Transverse colon (tissue), 4 donors: ENCODE results near the gene HPN. TPM values are rescaled to one million over a fixed set of nuclear protein-coding genes. Genes with fewer than 3 reads are reported as not detected.
A peak's percentile ranks its signal among the peaks of the same experiment; 100 is the strongest.

Source experiments
- DNase-seq: peaks from one replicate; pipeline ENCODE4 v3.0.0-alpha.2; 2019
- H3K27ac ChIP-seq, 4 donors: fragments of 200-600 bp; sonication (generic); 2 replicates each; pipeline ENCODE4 v1.5.1; 2016 to 2018; ENCODE audit warnings: inconsistent platforms in 4 of 4
- H3K27me3 ChIP-seq: fragments of 200-600 bp; sonication (generic); 2 replicates; pipeline ENCODE4 v1.5.1; 2017; ENCODE audit warnings: inconsistent platforms
- H3K36me3 ChIP-seq, 4 donors: fragments of 200-600 bp; sonication (generic); 2 replicates each; pipeline ENCODE4 v1.5.1; 2017 to 2019; ENCODE audit warnings: inconsistent platforms in 4 of 4
- H3K4me1 ChIP-seq, 4 donors: fragments of 200-600 bp; sonication (generic); 2 replicates each; pipeline ENCODE4 v1.5.1; 2017 to 2020; ENCODE audit warnings: inconsistent platforms in 4 of 4
- H3K4me3 ChIP-seq, 4 donors: fragments of 200-600 bp; sonication (generic); 1 replicate in 1 of 4; 2 replicates in 3 of 4; pipeline versions ENCODE4 v1.5.1 to v1.6.1; 2017 to 2019; ENCODE audit warnings: inconsistent platforms in 4 of 4
- H3K9me3 ChIP-seq, 2 donors: fragments of 200-600 bp; sonication (generic); 2 replicates each; pipeline ENCODE4 v1.5.1; 2017 to 2019; ENCODE audit warnings: inconsistent platforms in 2 of 2
- EP300 ChIP-seq: sonication (generic); formaldehyde crosslinking; IDR thresholded peaks from one replicate; pipeline ENCODE4 v1.6.1; 2017; ENCODE audit warnings: antibody characterized with exemption, low read depth
- POLR2A ChIP-seq: fragments of 450-650 bp; IDR thresholded peaks from one replicate; pipeline ENCODE4 v1.6.1; 2016; ENCODE audit warnings: antibody characterized with exemption, mild to moderate bottlenecking, moderate library complexity
- POLR2AphosphoS5 ChIP-seq, 3 donors: sonication (generic); formaldehyde crosslinking; IDR thresholded peaks; one replicate each; pipeline ENCODE4 v1.6.1; 2016; ENCODE audit warnings: antibody characterized with exemption in 3 of 3
- WGBS, 2 donors: methylation state at CpG; one replicate each; pipeline ENCODE4 v1.1.5; 2018; ENCODE audit warnings: low coverage in 1 of 2; 5-methylcytosine and 5-hydroxymethylcytosine counted together
- in situ Hi-C, 4 donors: fragments of 200-750 bp; cut with MboI; loops; one replicate each; pipeline versions ENCODE4 v1.15.0 to v1.15.1; 2017; ENCODE audit warnings: low sequenced_read_pairs in 3 of 4, low pct_ligation_motif_present in 1 of 4, low pct_unique_long_range_greater_than_20kb in 1 of 4
- intact Hi-C: fragments of 100-400 bp; cut with DNase I; formaldehyde crosslinking; loops from one replicate; pipeline ENCODE4 v1.15.1; 2023; ENCODE audit warnings: low total_unique reads
- total RNA-seq, 4 donors: library from RNA; depleted of rRNA; stranded (reverse); fragments of >200 nt; gene quantifications; one replicate each; pipeline ENCODE4 v1.1.0, GENCODE V29; 2016
- TF ChIP-seq, protein P1 (sequence below), 5 experiments: fragments of 200-600 bp in 3 of 5; fragments of 450-650 bp in 2 of 5; sonication (generic) in 3 of 5; IDR thresholded peaks; 1 replicate in 2 of 5; 2 replicates in 3 of 5; pipeline ENCODE4 v1.5.1; 2016 to 2017; ENCODE audit warnings: antibody characterized with exemption in 5 of 5, inconsistent platforms in 3 of 5, mild to moderate bottlenecking in 2 of 5, moderate library complexity in 1 of 5

HPN gene
- total RNA-seq, 4 donors from 2014 or later, result 0.32 to 0.68 TPM; not detected in 2

DNA sequence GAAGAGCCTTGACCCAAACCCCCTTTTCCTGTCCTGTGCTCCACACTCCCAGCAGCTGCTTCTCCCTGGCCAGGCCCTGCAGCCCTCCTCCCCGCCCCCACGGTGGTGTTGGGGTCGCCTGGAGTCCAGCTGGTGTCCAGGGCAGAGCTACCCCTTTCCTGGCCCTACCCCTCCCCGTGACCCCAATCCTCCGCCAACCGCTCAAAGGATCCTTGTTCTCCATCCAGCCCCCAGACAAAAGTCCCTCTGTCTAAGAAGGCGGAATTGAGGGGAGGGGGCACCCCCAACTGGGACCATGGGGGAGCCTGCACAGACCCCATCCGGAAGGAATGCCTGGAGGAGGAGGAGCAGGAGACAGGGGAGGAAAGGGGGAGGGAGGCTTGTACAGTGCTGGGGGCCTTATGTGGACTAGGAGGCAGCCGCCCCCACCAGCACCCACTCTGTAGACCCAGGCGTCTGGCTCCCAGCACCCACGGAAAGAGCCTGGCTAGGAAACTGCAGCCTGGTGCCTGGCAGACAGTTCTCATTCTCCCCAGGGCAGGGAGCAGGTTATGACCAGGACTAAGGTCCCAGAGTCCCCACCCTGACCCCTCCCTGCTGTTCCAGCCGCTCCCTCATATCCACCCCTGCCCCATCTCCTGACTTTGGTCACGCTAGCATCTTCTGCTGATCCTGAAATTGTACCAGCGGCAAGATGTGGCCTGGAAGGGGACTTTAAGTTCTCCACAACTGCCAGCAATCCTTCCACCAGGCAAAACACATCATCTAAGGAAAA, 73.8 kb downstream of the HPN start, which contains the start of gene FXYD3:
TSS of gene FXYD3 (plus strand) at position 647 of the 775 bp plus-strand sequence. CDS start 3,554 bp downstream, outside the sequence.
- Histone ChIP-seq H3K9me3 (no peaks in the 10 kb centered on the region), H3K36me3 (no peaks in the 10 kb centered on the region), H3K27ac (peak within 1 kb of the TSS; percentile 88 to 95 (median 91)), H3K27me3 (no peaks in the 10 kb centered on the region), H3K4me3 (peak within 1 kb of the TSS; percentile 38 to 65 (median 47)), H3K4me1 (peaks cover 0 to 25% (median 18%) of the 10 kb centered on the region in 4 donors)
- peak; percentile 86 for DNase-seq
- 57 to 100% methylated on average over 1 to 14 of the region's 14 CpGs for WGBS, 2 donors
- intact Hi-C loops (no loop called here), in situ Hi-C loops (no loop called here)
- TF ChIP-seq EP300 (peak; percentile 39), POLR2AphosphoS5 (IDR thresholded peaks at IDR 0.05) (peak; percentile 52 to 93 (median 91)), POLR2A (peak; percentile 86)
- TF ChIP-seq, protein P1, sequence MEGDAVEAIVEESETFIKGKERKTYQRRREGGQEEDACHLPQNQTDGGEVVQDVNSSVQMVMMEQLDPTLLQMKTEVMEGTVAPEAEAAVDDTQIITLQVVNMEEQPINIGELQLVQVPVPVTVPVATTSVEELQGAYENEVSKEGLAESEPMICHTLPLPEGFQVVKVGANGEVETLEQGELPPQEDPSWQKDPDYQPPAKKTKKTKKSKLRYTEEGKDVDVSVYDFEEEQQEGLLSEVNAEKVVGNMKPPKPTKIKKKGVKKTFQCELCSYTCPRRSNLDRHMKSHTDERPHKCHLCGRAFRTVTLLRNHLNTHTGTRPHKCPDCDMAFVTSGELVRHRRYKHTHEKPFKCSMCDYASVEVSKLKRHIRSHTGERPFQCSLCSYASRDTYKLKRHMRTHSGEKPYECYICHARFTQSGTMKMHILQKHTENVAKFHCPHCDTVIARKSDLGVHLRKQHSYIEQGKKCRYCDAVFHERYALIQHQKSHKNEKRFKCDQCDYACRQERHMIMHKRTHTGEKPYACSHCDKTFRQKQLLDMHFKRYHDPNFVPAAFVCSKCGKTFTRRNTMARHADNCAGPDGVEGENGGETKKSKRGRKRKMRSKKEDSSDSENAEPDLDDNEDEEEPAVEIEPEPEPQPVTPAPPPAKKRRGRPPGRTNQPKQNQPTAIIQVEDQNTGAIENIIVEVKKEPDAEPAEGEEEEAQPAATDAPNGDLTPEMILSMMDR (IDR thresholded peaks at IDR 0.05), result peak in 1 of 5 experiments; percentile 8

Other genes with a start within 250 kb of the HPN start
- gene ZNF30, start 114.8 kb upstream of the HPN start, total RNA-seq, result 1 to 10 TPM in 2 of 4 donors, not detected in 2; 1.4 to 2.2 TPM
- gene ZNF792, start 77.5 kb upstream of the HPN start, total RNA-seq, result 1 to 10 TPM; 3.4 to 8.4 (median 6.5) TPM
- gene GRAMD1A, start 41.4 kb upstream of the HPN start, total RNA-seq, result 10 to 100 TPM; 14.2 to 32.1 (median 21.6) TPM
- gene SCN1B, start 11.3 kb upstream of the HPN start, total RNA-seq, result 10 to 100 TPM in 1 of 4 donors, 1 to 10 TPM in 2, under 1 TPM in 1; 0.60 to 14.2 (median 3.2) TPM
- gene FXYD3, start 74.1 kb downstream of the HPN start, total RNA-seq, result 1,000 to 10,000 TPM; 1,678 to 4,641 (median 3,622) TPM
- gene LGI4, start 93.3 kb downstream of the HPN start, total RNA-seq, result 10 to 100 TPM in 3 of 4 donors, 1 to 10 TPM in 1; 9.8 to 71.8 (median 25.9) TPM
- gene FXYD1, start 97.1 kb downstream of the HPN start, total RNA-seq, result 10 to 100 TPM in 2 of 4 donors, not detected in 2; 10.6 to 29.2 TPM
- gene FXYD7, start 101.5 kb downstream of the HPN start, total RNA-seq, result not detected
- 10 to 100 TPM in 2 of 4 donors, 1 to 10 TPM in 2; 2.0 to 57.2 (median 15.1) TPM for gene FXYD5, start 113.0 kb downstream of the HPN start, total RNA-seq
- gene FAM187B, start 187.0 kb downstream of the HPN start, total RNA-seq, result not detected
- 100 to 1,000 TPM; 124 to 484 (median 330) TPM for gene LSR, start 207.3 kb downstream of the HPN start, total RNA-seq
- gene USF2, start 227.2 kb downstream of the HPN start, total RNA-seq, result 100 to 1,000 TPM in 3 of 4 donors, 10 to 100 TPM in 1; 95.9 to 207 (median 140) TPM
- not detected for gene HAMP, start 240.8 kb downstream of the HPN start, total RNA-seq